Activated CD4-positive, alpha-beta T cell treated with anti-CD3 and anti-CD28 coated beads, Interleukin-2, amount 10 ng/mL, durations not matched to agents 7 days and 5 days (primary cell): Measurements from ENCODE around the gene TUBA3C. TPM values are rescaled to one million over a fixed set of nuclear protein-coding genes. Genes with fewer than 3 reads are reported as not detected.
"Not testable (repeated sequence)": the region's sequence is repeated elsewhere in the genome, so short reads cannot be mapped to it uniquely, and the experiment has no call there.

Experiments
- CTCF ChIA-PET: fragments of 350-600 bp; sonication (Branson Sonifier 250); formaldehyde crosslinking; loops from one replicate; lab custom pipeline; 2021; ENCODE audit warnings: antibody characterized with exemption; lab: Charles Lee
- POLR2A ChIA-PET: fragments of 350-600 bp; sonication (Branson Sonifier 250); formaldehyde crosslinking; loops from one replicate; lab custom pipeline; 2021; ENCODE audit warnings: antibody characterized with exemption; lab: Charles Lee
- DNase-seq: peaks from one replicate; pipeline ENCODE4 v3.0.0-alpha.2; 2020
- H3K27ac Mint-ChIP-seq: one replicate; pipeline ENCODE4 v1.8.0; 2021; ENCODE audit warnings: mild to moderate bottlenecking, moderate library complexity, mixed read lengths
- H3K27me3 Mint-ChIP-seq: one replicate; pipeline ENCODE4 v1.8.0; 2021; ENCODE audit warnings: mixed read lengths
- H3K36me3 Mint-ChIP-seq: one replicate; pipeline ENCODE4 v1.8.0; 2021; ENCODE audit warnings: low read depth, mixed read lengths
- H3K4me1 Mint-ChIP-seq: one replicate; pipeline ENCODE4 v1.8.0; 2021; ENCODE audit warnings: mixed read lengths
- H3K4me3 Mint-ChIP-seq: one replicate; pipeline ENCODE4 v1.8.0; 2021; ENCODE audit warnings: mild to moderate bottlenecking, moderate library complexity, mixed read lengths
- H3K9me3 Mint-ChIP-seq: one replicate; pipeline ENCODE4 v1.8.0; 2021; ENCODE audit warnings: mixed read lengths
- total RNA-seq, 2 experiments: library from RNA; stranded (reverse); gene quantifications; one replicate each; pipeline ENCODE4 v1.2.3, GENCODE V29; 2021

TUBA3C gene
- total RNA-seq, 2 experiments from 2014 or later = not detected

GRCh38 chr13:19178901-19179593 lies 2.6 kb downstream of the TUBA3C start:
- Mint-ChIP-seq H3K27me3 (no peaks in the 10 kb centered on the region), H3K4me3 (no peak overlapping the region), H3K4me1 (no peaks in the 10 kb centered on the region), H3K36me3 (no peaks in the 10 kb centered on the region), H3K27ac (no peak overlapping the region), H3K9me3 (peaks cover 5% of the 10 kb centered on the region)
- POLR2A ChIA-PET = no interaction called here
- CTCF ChIA-PET = no interaction called here
- DNase-seq = no peak

GRCh38 chr13:19176981-19177776 lies 4.4 kb downstream of the TUBA3C start:
- CTCF ChIA-PET, H3K27ac Mint-ChIP-seq, H3K27me3 Mint-ChIP-seq, H3K36me3 Mint-ChIP-seq, H3K4me1 Mint-ChIP-seq, H3K9me3 Mint-ChIP-seq, DNase-seq, POLR2A ChIA-PET, H3K4me3 Mint-ChIP-seq: not testable (repeated sequence)

- Mint-ChIP-seq H3K27me3 (no peaks in the 10 kb centered on the region), H3K4me3 (no peak overlapping the region), H3K27ac (no peak overlapping the region), H3K9me3 (peaks cover 5% of the 10 kb centered on the region), H3K4me1 (no peaks in the 10 kb centered on the region), H3K36me3 (no peaks in the 10 kb centered on the region)
- DNase-seq = no peak
- POLR2A ChIA-PET = no interaction called here
- CTCF ChIA-PET = no interaction called here
These were observed 7.9 kb downstream of the TUBA3C start for GRCh38 chr13:19173752-19174151.

GRCh38 chr13:19172647-19173030 lies 9.0 kb downstream of the TUBA3C start:
- Mint-ChIP-seq H3K9me3 (no peaks in the 10 kb centered on the region), H3K27me3 (no peaks in the 10 kb centered on the region), H3K36me3 (no peaks in the 10 kb centered on the region), H3K4me1 (no peaks in the 10 kb centered on the region), H3K4me3 (no peak overlapping the region), H3K27ac (no peak overlapping the region)
- no peak for DNase-seq
- ChIA-PET POLR2A (no interaction called here), CTCF (no interaction called here)

GRCh38 chr13:19172007-19172646 lies 9.5 kb downstream of the TUBA3C start:
- DNase-seq = no peak
- Mint-ChIP-seq H3K27me3 (no peaks in the 10 kb centered on the region), H3K27ac (no peak overlapping the region), H3K4me1 (no peaks in the 10 kb centered on the region), H3K4me3 (no peak overlapping the region), H3K36me3 (no peaks in the 10 kb centered on the region), H3K9me3 (no peaks in the 10 kb centered on the region)
- CTCF ChIA-PET = no interaction called here
- POLR2A ChIA-PET = no interaction called here

GRCh38 chr13:19171563-19171962 lies 10.1 kb downstream of the TUBA3C start:
- Mint-ChIP-seq H3K36me3 (no peaks in the 10 kb centered on the region), H3K9me3 (no peaks in the 10 kb centered on the region), H3K4me1 (no peaks in the 10 kb centered on the region), H3K27me3 (no peaks in the 10 kb centered on the region), H3K27ac (no peak overlapping the region), H3K4me3 (no peak overlapping the region)
- POLR2A ChIA-PET = no interaction called here
- no peak for DNase-seq
- CTCF ChIA-PET = no interaction called here

- no peaks in the 10 kb centered on the region for H3K36me3 Mint-ChIP-seq
- ChIA-PET POLR2A (no interaction called here), CTCF (no interaction called here)
- no peak overlapping the region for H3K4me3 Mint-ChIP-seq
- no peaks in the 10 kb centered on the region for H3K9me3 Mint-ChIP-seq
- H3K27me3 Mint-ChIP-seq = no peaks in the 10 kb centered on the region
- no peak overlapping the region for H3K27ac Mint-ChIP-seq
- no peaks in the 10 kb centered on the region for H3K4me1 Mint-ChIP-seq
- no peak for DNase-seq
These were observed 11.6 kb downstream of the TUBA3C start for GRCh38 chr13:19169991-19170390.

- Mint-ChIP-seq H3K27me3 (no peaks in the 10 kb centered on the region), H3K9me3 (no peaks in the 10 kb centered on the region), H3K36me3 (no peaks in the 10 kb centered on the region), H3K4me3 (no peak overlapping the region), H3K27ac (no peak overlapping the region), H3K4me1 (no peaks in the 10 kb centered on the region)
- ChIA-PET CTCF (no interaction called here), POLR2A (no interaction called here)
- no peak for DNase-seq
These were observed 12.1 kb downstream of the TUBA3C start for GRCh38 chr13:19169496-19169895.

- no peak overlapping the region for H3K4me3 Mint-ChIP-seq
- DNase-seq = no peak
- CTCF ChIA-PET = no interaction called here
- H3K9me3 Mint-ChIP-seq = peaks cover 6% of the 10 kb centered on the region
- no peaks in the 10 kb centered on the region for H3K4me1 Mint-ChIP-seq
- H3K27ac Mint-ChIP-seq = no peak overlapping the region
- H3K36me3 Mint-ChIP-seq = no peaks in the 10 kb centered on the region
- POLR2A ChIA-PET = no interaction called here
- H3K27me3 Mint-ChIP-seq = no peaks in the 10 kb centered on the region
These were observed 20.3 kb downstream of the TUBA3C start for GRCh38 chr13:19161308-19161707.

- Mint-ChIP-seq H3K27ac (no peak overlapping the region), H3K9me3 (peaks cover 6% of the 10 kb centered on the region), H3K4me1 (no peaks in the 10 kb centered on the region), H3K4me3 (no peak overlapping the region), H3K27me3 (no peaks in the 10 kb centered on the region), H3K36me3 (no peaks in the 10 kb centered on the region)
- POLR2A ChIA-PET = no interaction called here
- DNase-seq = no peak
- CTCF ChIA-PET = no interaction called here
These were observed 21.7 kb downstream of the TUBA3C start for GRCh38 chr13:19159761-19160420.

- POLR2A ChIA-PET = no interaction called here
- Mint-ChIP-seq H3K4me3 (no peak overlapping the region), H3K4me1 (no peaks in the 10 kb centered on the region), H3K27me3 (no peaks in the 10 kb centered on the region), H3K36me3 (no peaks in the 10 kb centered on the region), H3K27ac (no peak overlapping the region), H3K9me3 (peaks cover 5% of the 10 kb centered on the region)
- CTCF ChIA-PET = no interaction called here
- no peak for DNase-seq
These were observed 22.4 kb downstream of the TUBA3C start for GRCh38 chr13:19159181-19159580.

GRCh38 chr13:19158526-19159174 lies 23.0 kb downstream of the TUBA3C start:
- H3K27ac Mint-ChIP-seq = no peak overlapping the region
- no peaks in the 10 kb centered on the region for H3K27me3 Mint-ChIP-seq
- H3K9me3 Mint-ChIP-seq = peaks cover 2% of the 10 kb centered on the region
- CTCF ChIA-PET = interaction anchor here (1.0 kb wide), 1 partner anchor 10 kb away, joined by 3 read pairs; no protein-coding TSS in a partner anchor
- H3K4me1 Mint-ChIP-seq = no peaks in the 10 kb centered on the region
- DNase-seq = no peak
- POLR2A ChIA-PET = no interaction called here
- H3K36me3 Mint-ChIP-seq = no peaks in the 10 kb centered on the region
- no peak overlapping the region for H3K4me3 Mint-ChIP-seq
